Activated naive CD4-positive, alpha-beta T cell treated with Interleukin-2 at 50 U/mL for 16 hours (primary cell): ENCODE data around the gene WFDC1.
"Not testable (repeated sequence)": the region's sequence is repeated elsewhere in the genome, so short reads cannot be mapped to it uniquely, and the experiment has no call there.

Source experiments
- DNase-seq: peaks from one replicate; pipeline ENCODE4 v3.0.0-alpha.2; 2020

WFDC1 gene

DNA sequence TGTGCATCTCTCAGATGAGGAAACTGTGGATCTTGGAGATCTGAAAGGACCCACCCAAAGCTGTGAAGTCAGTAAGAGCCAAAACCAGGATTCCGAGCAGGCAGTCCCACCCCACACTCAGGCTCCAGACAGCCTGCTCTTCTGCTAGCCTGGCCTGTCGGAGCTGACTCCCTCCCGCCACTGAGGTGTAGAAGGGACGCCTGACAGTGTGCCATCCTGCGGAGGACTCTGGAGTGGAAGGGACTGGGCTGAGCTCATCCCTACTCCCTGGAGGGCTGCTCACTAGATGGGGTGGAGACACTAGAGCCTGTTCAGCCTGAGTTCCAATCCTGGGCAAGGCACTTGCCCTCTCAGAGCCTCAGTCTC is 36.0 kb downstream of the WFDC1 start:
- DNase-seq = no peak

DNA sequence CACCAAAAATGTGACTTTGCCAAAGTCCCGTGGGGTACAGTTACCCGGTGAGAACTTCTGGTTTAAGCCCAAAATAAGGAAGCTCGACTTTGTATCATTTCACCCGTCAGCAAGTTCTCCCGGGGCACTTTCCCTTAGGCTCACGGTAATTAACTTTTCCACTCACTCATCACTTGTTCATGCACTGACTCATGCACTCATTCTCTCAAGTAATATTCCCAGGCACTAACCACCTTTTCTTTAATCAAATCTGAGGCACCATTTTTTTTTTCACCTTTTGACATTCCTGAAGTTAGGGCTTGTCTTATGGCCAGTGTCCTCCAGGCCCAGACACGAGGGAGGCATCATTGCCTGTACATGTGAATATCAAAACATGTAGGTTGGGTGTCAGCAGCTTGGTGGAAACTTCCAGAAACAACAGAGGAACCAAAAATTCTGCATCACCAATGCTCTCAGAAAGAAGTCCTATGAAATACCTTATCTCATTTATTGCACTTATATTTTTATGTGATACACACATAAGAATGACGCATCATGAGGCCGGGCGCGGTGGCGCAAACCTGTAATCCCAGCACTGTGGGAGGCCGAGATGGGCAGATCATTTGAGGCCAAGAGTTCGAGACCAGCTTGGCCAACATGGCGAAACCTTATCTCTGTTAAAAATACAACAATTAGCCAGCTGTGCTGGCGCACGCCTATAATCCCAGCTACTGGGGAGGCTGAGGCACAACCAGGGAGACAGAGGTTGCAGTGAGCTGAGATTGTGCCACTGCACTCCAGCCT is 37.5 kb downstream of the WFDC1 start:
- DNase-seq = no peak

DNA sequence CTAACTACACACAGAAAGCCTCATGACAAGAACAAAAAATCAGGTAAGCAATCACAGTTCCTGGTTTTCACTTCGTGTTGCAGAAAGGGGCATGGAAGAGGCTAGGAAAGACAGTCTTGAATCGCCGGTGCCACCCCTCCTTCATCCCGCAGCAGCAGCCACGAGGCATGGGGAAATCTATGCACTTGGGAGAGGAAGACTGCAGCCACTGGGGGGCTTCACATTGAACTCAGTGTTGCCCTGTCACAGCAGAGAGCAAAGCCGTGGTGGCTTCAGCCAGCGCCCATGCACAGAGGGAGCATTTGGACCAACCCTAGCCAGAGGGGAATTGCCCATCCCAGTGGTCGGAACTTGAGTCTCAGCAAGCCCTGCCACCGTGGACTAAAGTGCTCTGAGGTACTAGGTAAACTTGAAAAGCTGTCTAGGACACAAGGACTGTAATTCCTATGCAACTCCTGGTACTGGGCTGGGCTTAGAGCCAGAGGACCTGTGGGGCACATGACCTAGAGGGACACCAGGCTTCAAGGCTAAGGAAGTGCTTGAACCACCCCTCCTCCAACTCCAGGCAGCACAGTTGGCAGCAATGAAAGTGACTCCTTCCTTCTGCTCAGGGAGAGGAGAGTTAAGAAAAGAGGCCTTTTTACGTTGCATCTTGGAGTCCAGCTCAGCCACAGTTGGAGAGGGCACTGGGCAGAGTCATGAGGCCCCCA is 38.5 kb downstream of the WFDC1 start:
- no peak for DNase-seq

DNA sequence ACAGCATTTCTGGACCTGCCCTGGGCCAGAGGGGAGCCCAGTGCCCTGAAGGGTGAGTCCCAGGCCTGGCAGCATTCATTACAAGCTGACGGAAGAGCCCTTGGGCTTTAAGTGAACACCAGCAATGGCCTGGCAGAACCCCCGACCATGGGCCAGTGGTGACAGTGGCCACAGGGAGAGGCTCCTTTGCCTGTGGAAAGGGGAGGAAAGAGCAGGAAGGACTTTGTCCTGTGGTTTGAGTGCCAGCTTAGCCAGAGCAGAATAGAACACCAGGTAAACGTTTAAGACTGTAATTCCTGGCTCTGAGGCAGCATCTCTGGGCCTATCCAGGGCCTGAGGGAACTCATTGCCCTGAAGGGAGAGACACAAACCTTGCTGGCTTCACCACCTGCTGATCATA is 39.4 kb downstream of the WFDC1 start:
- DNase-seq = no peak

DNA sequence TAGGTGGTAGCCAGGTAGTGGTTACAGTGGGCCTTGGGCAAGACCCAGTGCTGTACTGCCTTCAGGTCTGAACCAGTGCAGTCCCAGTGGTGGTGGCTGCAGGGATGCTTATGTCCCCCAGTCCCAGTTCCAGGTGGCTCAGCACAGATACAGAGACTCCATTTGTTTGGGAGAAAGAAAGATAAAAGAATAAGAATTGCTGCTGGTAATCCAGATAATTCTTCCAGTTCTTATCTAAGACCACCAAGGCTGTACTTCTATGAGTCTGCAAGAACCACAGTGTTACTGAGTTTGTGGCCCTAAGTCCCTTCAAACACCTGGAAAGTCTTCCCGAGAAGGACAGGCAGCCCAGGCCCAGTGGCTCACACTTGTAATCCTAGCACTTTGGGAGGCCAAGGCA is 39.8 kb downstream of the WFDC1 start:
- no peak for DNase-seq

DNA sequence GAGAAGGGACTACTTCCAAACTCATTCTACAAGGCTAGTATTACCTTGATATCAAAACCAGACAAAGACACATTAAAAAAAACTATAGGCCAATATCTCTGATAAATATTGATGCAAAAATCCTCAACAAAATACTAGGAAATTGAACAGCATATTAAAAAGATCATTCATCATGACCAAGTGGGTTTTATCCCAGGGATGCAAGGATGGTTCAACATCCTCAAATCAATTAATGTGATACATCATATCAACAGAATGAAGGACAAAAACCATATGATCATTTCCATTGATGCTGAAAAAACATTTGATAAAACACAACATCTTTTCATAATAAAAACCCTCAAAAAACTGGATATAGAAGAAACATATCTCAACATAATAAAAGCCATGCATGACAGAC is 42.6 kb downstream of the WFDC1 start:
- DNase-seq = not testable (repeated sequence)

DNA sequence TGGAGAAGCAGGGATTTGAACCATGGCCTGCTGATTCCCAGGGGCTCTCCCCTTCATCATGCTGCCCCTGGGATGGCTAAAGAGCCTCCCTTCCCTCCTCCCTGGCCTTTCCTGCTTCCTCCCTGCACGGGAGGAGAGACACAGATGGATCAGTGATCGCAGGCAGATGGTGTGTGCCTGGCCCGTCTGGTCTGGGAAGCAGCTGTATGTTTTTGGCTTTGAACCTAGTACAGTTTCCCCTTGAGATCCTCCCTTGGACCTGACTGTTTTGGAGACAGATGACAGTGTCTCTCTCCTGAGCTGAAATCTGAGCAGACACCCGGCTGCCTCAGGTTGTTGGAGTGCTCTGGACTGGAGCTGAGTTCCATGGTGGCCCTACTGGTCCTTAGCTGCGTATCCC is 44.6 kb downstream of the WFDC1 start:
- no peak for DNase-seq

DNA sequence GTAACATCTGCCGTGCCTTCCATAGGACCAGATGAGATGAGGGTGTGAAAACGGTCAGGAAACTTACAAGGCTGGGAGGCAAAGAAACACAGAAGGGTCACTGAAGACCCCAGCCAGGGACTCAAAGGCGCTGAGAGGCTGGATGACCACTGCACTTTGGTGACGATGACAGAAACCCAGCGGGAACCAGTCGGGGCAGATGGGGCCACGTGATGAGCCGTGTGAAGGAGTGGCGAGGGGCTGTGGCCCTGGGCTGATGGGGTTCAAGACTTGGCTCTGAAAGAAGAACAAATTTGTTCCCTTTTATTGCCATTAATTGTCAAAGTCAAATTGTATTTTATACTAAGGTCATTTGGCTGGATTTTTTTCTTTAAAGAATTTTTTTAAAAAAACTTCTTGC is 45.1 kb downstream of the WFDC1 start:
- DNase-seq = no peak

DNA sequence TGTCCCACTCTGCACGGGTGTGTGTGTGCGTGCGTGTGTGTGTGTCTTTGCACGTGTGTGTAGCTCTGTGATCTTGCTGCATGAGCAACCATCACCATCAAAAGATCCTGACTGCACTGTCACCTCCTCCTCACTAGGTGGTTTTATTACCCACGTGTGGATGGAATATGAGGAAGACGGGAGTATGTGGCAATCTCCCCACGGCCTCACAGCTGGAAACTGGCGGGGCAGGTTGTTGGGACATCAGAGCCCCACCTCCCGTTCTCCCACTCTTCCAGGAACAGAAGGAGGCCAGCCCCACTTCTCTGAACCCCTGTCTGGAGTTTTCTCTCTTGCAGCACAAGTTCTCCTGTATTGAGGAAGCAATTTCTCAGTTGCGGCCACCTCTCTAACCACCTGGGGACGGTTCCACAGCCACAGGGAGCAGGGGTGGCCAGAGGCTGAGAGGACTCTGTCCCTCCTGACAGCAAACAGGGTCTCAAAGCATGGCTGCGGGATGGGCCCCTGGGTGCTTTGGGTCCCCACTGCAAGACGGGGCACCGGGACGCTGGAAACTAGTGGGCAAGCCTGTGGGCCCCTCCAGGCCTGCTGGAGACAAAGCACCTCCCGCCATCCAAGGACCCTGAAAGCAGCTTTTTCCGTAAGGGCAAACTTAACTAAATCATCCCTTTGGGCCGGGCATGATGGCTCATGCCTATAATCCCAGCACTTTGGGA is 45.8 kb downstream of the WFDC1 start:
- DNase-seq = no peak

DNA sequence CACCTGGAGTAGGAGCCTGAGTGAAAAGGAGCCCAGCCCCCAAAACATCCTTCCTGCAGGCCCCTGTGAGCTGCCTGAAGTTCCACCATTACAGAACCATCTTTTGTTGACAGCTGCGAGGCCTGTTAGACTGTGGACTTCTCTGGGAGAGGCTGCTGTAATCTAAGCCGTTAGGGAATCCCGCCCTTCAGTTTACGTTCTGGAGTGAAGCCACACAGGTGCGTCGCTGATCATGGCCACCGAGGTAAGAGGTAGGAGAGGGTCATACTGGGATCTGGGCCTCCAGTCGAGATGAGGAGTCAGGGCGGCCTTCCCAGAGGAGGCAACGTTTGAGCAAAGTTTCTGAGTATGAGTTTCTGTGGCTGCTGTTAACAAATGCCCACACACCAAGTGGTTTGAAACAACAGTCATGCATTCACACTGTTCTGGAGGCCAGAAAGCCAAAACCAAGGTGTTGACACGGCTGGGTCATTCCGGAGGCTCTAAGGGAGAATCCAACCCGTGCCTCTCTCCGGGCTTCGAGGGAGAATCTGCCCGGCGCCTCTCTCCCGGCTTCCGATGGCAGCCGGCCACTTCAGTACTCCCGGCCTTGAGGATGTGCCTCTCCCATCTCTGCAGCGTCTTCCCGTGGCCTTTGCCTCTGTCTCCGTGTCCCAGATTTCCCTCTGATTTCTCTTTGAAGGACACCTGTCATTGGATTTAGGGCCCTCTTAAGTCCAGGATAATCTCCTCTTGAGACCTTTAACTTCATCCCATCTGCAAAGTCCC is 47.0 kb downstream of the WFDC1 start:
- DNase-seq = no peak

DNA sequence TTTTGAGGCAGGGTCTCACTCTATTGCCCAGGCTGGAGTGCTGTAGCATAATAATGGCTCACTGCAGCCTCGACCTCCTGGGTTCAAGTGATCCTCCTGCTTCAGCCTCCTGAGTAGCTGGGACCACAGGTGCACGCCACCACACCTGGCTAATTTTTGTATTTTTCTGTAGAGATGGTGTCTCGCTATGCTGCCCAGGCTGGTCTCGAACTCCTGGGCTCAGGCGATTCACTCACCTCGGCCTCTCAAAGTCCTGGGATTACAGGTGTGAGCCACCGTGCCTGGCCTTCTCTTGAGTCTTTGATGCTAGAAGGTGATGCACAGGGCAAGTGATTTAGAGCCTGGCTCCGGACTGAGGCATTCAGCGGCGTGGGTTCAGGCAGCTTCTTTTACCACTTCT is 49.1 kb downstream of the WFDC1 start:
- DNase-seq = not testable (repeated sequence)

DNA sequence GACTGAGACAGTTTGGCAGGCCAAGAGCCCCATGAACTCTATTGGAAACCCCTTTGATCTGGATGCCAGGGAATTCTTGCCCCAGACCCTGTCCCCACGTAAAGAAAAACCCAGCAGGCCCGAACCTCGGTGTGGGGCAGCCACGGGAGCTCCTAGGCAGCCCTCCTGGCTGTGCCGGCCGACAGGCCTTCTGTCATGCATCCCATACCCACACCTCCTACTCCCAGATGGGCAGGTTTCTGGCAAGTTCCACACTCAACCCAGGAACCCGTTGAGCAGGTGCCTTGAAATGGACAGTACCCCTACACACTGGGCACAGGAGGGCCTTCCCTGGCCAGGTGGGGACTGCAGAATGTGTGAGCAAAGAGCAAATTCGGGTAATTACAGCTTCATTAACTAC is 50.1 kb downstream of the WFDC1 start:
- no peak for DNase-seq

DNA sequence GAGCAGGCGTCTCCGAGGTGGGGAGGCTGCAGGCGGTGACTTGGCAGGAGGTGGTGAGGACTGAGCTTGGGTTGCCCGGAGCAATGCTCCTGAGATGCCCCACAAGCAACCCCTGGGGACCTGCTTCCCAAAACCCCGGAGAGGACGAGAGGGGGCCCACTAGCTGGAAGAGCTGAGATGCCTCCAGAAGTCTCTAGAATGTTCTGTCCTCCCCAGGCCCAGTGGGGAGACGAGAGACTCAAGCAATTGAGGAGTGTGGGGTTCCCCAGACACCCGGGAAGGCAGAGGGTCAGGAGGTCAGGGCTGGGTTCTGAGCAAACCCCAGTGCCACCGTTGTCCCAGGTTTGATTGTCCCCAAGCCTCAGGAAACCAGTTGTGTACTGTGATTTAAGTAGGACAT is 52.5 kb downstream of the WFDC1 start:
- no peak for DNase-seq

DNA sequence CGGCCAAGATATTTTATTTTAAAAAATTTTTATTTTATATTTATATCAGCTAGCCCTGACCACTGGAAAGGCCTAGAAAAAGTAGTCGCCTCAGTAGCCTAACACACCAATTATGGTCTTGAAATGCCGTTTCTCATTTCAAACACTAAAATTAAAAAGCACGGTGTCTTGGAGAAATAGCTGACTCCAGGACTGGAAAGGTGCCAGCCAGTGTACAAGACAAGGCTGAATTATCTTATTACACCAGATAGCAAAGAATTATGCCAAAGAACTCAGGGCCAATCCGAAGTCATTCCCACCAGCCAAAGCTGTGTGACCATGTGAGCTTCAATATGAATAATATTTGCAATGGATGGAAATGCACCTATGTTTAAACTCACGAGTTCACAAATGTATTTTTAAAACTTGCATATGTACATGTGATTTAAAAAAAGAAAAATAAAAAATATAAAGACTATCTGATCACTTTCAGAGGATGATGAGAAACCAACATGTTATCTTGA is 53.8 kb downstream of the WFDC1 start:
- DNase-seq = no peak

DNA sequence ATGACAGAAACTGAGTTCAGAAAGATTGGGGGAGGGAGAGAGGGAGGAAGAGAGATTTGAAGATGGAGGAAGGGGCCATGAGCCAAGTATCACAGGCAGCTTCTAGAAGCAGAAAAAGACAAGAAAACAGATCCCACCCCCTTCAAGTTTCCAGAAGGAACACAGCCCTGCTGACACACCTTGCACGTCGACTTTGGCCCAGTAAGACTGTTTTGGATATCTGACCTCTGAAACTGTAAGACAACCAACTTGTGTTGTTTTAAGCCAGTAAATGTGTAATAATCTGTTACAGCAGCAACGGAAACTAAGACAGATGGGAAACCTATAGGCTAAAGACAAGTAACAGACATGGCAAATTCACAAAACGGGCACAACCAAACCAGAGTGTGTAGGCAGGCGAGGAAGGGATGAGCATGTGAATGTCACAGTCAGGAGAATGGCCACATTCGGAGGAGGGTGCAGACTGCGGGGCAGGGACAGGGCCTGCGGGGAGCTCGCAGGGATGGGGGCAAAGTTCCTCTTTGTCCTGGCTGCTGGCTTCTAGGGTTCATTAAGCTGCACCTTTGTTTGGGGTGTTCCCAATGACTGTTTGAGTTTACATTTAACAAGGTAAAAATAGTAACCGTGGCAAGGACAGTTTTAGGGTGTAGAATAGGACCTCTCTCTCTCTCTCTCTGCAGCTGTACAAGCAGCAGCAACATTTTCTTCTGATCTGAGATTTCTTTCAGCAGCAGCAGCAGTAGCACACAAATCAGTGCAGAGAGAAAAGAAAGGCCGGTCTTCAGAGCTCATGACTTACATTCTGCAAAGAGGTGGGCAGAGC is 55.4 kb downstream of the WFDC1 start:
- no peak for DNase-seq

DNA sequence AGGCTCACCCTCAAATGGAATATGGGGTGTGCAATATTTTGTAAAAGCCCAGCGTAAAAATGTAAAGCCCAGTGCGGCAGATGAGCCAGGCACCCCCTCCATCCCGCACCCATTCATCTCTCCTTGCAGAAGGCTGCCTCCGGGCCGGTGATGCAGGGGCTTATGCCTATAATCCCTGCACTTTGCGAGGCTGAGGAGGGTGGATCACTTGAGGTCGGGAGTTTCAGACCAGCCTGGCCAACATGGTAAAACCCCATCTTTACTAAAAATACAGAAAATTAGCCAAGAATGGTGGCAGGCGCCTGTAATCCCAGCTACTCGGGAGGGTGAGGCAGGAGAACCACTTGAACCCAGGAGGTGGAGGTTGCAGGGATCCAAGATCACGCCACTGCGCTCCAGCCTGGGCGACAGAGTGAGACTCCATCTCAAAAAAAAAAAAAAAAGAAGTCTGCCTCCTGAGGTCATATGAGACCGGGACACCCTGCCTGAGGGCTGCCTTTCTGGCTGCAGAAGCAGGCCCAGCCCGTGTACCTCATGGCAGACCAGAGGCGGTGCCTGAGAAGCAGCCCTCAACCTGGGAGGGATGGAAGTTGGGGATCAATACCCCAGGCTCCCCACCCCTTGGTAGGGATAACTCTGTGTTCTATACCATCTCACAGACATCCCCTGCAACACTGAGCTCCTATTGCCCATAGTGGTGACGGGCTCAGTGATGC is 56.2 kb downstream of the WFDC1 start:
- DNase-seq = no peak

DNA sequence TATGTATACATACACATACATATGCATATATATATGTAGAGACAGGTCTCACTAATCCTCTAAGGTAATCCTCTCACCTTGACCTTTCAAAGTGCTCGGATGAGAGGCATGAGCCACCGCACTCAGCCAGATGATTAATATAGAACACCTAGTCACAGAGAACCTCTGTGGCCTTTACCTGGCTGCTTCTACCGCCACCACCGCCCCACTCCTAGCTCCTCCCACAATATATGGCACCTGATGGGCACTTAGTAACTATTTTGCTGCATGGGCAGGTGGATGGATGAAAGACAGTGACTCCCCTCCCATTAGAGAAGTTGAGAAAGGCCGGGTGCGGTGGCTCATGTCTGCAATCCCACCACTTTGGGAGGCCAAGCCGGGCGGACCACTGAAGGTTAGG is 57.0 kb downstream of the WFDC1 start:
- no peak for DNase-seq

DNA sequence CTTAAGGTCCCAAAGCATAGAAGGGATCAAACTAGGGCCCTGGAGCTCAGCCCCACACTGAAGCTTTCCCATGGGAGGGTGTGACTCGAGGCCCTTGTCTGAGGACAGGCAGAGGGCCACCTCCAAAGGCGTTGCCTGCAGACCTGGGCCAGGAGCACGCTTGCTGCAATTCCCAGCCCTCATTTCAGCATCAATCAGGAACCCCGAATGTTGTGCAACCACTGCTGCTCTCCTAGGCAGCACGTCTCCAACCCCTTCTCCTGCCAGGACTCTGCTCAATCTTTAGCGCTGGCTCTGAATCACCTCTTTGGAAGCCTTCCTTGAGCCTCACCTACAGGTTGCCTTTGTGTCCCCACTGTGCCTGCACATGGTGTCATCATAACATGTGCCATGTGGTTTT is 59.6 kb downstream of the WFDC1 start:
- no peak for DNase-seq

DNA sequence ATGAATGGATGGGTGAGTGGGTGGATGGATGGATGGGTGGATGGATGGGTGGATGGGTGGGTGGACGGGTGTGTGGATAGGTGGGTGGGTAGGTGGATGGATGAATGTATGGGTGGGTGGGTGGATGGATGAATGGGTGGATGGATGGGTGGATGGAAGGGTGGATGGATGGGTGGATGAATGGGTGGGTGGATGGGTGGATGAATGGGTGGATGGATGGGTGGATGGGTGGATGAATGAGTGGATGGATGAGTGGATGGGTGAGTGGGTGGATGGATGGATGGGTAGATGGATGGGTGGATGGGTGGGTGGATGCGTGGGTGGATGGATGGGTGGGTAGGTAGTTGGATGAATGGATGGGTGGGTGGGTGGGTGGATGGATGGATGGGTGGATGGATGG is 60.5 kb downstream of the WFDC1 start:
- DNase-seq = no peak

DNA sequence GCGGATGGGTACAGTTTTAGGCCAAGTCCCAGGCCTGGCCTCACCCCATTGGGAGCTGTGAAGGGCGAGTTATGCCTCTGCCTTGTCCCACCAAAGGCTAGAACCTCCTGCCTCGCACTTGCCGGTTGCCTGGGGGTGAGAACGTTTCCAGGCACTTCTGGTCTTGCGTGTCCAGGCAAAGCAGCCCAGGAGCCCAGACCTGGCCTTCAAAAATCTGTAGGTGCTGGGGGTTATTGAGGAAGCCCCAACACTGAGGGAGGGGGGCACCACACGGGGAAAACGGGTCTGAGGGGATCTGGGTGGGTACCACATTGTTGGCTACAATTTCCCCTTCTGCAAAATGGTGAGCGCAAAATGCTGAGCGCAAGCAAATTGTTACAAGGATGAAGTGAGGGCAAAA is 61.5 kb downstream of the WFDC1 start:
- no peak for DNase-seq

DNA sequence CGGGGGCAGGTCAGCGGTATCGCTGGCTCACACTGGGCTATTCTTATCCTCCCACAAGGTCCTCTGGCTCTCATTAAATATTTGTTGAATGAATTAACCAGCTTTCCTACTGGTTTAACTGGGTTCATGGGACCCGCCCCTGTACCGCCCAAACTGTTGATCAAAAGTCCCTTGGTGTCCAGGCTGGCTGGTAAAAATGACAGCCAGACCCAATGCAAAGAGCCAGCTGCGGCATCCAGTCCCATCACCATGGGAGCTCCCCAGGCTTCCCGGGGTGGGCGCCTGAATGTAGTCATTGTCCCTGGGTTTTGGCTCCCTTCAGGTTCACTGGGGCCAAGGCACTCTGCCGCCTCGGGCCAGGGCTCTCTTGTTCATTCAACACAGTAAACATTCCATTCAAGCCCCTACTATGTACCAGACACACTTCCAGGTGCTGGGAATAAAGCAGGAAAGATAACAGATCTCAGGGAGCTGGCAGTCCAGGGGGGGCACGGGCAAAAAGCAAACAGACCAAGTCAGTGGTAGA is 62.0 kb downstream of the WFDC1 start:
- no peak for DNase-seq
